Fibroblast of skin of right biceps (primary cell): ENCODE results near the gene PCBP3.

Experiments
- DNase-seq: peaks from one replicate; pipeline ENCODE4 v3.0.0-alpha.2; 2013

The PCBP3 gene

GRCh38 chr21:45918835-45919447 is 275.4 kb downstream of the PCBP3 start:
- DNase-seq, result no peak

DNA sequence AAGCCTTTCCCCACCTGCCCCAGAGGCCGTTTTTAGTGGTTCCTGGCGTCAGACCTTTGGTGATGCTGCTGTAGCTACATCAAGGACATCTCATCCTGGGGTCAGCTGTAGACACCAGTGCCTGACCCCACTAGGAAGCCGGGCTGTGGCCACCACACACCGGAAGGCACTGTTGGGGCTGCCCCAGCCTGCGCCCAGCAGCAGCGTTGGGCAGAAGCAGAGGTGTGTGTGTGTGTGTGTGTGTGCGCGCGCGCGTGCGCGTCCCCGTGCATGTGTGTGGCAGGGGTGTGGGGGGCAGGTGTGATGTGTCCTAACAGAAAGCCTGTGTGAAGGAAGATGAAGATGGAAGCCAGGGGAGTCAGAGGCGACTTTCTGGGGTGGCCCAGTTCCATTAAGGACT is 276.1 kb downstream of the PCBP3 start:
- no peak for DNase-seq

DNA sequence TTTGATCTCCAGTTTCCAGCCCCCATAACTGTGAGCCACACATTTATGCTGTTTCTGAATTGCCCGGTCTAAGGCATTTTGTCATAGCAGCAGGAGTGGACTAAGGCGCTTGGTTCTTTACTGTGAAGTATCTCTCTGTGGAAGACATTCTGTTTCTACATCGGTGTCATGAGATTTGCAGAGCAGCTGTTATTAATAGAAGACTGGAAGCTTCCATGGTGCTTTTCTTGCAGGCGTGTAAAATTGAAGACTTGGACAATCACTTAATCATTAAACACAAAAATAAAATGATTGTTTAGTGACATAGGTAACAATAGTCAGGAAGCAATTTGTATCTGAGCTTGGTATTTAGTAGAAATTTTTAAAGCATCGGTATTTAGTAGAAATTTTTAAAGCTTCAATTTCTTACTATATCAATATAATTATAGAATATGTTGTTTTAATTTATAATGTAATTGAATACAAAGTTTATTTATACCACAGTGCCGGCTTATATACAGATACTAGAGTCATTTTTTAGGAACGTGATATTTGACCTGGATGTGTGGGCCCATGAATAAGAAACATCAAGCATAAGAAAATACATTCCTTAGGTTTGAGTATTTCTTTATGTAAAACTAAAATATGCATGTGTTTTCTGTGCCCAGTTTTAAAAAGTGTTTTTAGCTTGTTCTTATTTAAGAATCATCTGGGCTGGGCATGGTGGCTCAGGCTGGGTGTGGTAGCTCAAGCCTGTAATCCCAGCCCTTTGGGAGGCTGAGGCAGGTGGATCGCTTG is 277.5 kb downstream of the PCBP3 start:
- DNase-seq, result peak; percentile 9

DNA sequence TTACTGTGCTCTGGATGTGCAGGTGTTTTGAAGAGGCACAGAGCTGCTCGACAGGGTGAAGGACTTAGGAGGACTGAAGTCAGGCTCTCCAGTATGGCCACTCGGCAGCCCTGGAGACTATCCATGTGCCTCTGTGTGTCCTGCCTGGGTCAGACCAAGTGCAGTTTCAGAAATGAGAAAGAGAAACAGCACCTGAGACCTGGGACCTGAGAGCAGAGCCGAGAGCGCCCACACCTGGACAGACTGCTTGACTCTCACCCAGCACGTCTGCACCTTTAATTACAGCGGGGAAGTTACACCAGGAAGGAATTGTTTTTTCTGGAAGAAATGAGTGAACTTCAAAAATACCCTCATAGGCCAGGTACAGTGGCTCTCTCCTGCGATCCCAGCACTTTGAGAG is 278.4 kb downstream of the PCBP3 start:
- DNase-seq, result no peak

- no peak for DNase-seq
Observed at GRCh38 chr21:45922648-45923047, 279.1 kb downstream of the PCBP3 start.

DNA sequence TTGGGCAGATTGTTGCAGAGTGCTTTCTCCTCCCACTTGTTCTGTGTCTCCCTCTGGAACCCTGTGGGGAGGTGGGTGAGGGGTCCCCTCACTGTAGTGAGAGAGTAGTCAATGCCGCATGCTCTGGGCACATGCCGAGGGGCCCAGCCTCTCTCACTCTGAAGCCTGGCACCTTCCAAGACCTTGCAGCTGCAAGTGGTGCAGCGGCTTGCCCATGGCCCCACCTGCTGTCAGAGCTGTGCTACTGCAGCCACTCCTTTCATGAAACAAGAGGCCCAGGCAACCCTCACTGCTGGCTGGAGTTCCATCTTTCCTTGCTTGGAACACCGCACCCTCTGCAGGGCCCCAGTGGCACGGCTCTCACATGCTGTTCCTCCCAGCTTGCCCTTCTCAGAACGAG is 279.6 kb downstream of the PCBP3 start:
- DNase-seq, result peak; percentile 58

GRCh38 chr21:45926281-45926680 is 282.8 kb downstream of the PCBP3 start:
- no peak for DNase-seq

DNA sequence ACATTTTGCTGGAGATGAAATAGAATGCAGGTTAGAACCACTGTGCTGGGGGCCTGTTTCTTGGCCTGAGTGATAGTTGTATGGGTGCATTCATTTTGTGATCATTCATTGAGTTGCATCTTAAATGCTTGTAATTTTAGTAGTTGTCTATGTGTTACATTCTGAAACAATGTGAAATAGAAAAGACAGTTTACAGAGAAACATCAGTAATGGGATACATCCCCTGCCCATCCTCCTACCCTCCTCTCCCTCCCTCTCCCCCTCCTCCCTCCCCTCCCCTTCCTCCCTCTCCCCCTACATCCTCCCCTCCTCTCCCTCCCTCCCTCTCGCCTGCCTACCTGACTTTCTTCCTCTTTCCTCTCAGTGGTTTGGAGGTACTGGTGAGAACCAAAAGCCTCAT is 283.5 kb downstream of the PCBP3 start:
- DNase-seq, result no peak

GRCh38 chr21:45927851-45928850 is 284.6 kb downstream of the PCBP3 start:
- no peak for DNase-seq

DNA sequence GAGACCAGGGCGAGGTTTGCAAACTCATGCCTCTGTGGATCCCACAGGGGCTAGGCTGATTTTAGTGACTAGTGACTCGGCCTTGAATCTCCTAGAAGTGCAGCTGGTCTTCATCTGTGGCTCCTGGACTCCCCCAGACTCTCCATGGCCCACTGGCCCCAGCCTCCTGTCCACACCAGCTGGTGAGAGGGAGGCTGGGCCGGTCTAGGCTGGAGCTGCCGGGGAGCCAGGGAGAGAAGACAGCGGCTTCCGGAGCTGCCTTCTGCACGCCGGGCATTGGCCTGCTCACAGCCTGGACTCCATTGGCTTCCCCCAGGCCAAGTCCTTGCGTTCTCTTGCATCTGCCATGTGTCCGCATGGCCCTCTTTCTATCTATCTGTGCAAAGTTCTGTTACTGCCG is 285.9 kb downstream of the PCBP3 start:
- no peak for DNase-seq

GRCh38 chr21:45930231-45930760 is 286.8 kb downstream of the PCBP3 start:
- no peak for DNase-seq

DNA sequence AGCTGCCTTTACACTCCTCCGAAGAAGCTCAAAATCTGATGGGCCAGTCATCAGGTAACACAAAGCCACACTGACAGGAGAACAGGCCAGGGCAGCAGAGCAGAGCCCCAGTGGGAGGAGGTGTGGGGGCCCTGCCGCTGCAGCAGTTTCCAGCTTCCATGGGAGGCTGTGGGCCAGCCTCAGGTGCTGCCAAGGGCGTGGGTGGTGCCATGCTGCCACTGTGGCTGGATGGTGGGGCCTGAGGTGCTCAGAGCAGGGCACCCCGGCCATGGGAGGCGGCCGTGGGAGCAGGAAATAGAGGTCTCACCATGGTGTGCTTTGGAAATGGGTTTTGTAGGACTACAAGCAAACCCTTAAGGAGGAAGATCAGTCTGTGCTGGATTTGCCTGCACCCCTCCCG is 287.3 kb downstream of the PCBP3 start:
- no peak for DNase-seq

GRCh38 chr21:45931397-45931969 is 288.0 kb downstream of the PCBP3 start:
- DNase-seq, result no peak

- no peak for DNase-seq
Observed at GRCh38 chr21:45932922-45933502, 289.5 kb downstream of the PCBP3 start.

DNA sequence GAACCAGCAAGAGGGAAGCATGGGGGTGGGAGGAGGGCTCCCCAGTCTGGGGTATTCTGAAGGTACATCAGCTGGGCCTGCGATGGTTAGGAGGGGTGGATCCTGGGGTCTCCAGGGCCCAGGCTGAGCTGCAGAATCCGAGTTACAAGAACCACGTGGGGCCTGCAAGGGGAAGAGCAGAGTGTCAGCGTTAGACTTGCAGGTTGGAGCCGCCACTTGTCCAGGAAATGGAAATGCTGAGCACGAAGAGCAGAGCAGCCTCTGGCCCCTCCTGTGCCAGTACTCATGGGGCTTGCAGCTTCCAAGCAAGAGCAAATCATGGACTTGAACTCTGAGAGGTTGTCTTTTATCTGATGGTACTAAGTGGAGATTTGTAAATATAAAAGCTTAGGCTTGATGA is 290.6 kb downstream of the PCBP3 start:
- DNase-seq, result no peak

GRCh38 chr21:45934554-45934953 is 291.0 kb downstream of the PCBP3 start:
- no peak for DNase-seq

DNA sequence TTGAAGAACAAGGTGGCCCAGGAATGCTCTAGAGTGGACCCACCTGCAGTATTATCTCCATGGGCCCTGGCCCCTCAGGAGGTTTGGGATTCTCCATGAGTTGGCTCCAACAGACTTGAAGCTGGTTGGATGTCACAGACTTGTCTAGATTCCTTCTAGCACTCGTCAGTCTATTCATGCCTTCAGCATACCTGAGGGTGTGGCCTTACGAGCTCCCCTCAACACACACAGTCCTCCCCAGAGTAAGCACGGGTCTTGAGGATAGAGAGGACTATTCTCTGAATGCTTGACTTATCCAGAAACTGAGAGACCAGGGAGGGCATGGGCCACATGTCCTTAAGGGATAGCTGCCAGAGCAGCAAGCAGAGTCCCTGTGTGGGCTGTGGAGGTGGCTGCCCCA is 292.1 kb downstream of the PCBP3 start:
- DNase-seq, result peak; percentile 53

DNA sequence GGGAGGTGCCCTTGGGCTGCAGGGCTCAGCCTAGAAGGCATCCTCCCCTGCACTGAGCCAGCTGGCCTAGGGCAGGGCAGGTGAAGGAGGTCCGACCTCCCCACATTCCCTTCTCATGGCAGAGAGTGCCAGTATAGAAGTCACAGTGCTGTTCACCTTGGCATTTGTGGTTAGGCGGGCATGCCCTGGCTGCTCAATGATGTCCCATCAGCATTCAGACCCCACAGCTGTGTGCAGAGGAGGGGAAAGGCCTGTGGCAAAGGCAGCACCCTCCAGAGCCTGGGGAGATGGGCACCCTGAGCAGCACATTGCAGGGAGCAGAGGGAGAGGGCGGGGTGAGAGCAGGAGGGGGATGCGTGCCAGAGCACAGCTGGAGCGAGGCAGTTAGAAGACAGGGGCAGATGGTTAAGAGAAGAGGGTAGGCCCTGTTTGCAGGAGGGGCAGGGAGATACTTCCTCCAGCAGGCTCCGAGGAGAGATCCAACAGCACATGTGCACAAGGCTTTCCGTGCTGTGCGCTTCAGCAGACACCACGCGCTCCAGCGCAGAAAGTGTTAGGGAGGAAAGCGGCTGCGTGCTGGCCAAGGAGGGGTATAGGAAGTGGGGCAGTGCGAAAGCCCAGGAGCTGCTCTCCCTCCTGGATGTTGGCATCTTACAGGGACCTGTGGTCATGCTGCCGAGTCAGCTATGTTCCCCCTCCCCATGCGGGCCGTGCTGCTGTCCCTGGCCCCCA is 294.4 kb downstream of the PCBP3 start:
- no peak for DNase-seq

- DNase-seq, result no peak
Observed at GRCh38 chr21:45938453-45938755, 294.9 kb downstream of the PCBP3 start.

GRCh38 chr21:45938811-45939520 is 295.4 kb downstream of the PCBP3 start:
- no peak for DNase-seq

DNA sequence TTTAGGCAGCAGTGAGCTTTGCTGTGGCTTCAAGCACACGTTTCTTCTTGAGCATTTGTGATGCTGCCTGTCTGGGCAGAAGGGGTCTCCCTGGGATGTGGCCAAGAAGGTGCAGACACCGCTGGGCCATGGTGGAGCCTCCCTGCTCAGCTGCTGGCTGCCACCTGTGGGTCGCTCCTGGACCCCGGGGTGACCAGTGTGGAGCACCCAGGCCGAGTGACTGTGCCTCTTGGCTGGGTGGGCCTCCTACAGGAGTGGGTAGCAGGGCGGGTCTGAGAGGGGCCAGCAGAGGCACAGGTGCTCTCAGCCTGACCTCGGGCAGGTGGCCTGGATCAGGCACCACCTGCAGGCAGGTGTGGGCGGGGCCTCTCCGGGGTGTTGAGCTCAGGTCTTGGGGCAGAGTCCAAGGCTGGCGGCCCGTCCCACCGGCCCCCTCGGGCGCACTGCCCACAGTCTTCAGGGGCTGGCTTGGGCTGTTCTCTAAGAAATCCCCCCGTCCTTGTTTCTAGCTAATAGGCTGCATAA is 296.1 kb downstream of the PCBP3 start:
- no peak for DNase-seq
